Kidney (tissue), 14 donors: ENCODE data around the gene HNRNPA3. TPM values are rescaled to one million over a fixed set of nuclear protein-coding genes. Genes with fewer than 3 reads are reported as not detected.
A peak's percentile ranks its signal among the peaks of the same experiment; 100 is the strongest.
"Not testable (repeated sequence)": the region's sequence is repeated elsewhere in the genome, so short reads cannot be mapped to it uniquely, and the experiment has no call there.

ENCODE experiments used
- DNase-seq, 5 donors: peaks; one replicate each; pipeline ENCODE4 v3.0.0-alpha.2; 2013 to 2020
- FAIRE-seq: peaks from 2 replicates; lab custom pipeline; 2012; peaks lifted over from hg19 to GRCh38; lab: Jason Lieb, UNC
- H3K27ac ChIP-seq, 2 donors: one replicate each; pipeline ENCODE4 v1.7.0; 2013; ENCODE audit warnings: low read depth in 2 of 2, low read length in 2 of 2, inconsistent platforms in 1 of 2
- H3K27me3 ChIP-seq: one replicate; pipeline ENCODE4 v1.7.1; 2013; ENCODE audit warnings: low read length, inconsistent platforms; ENCODE audit not compliant: control insufficient read depth, insufficient read depth
- H3K36me3 ChIP-seq, 3 donors: one replicate each; pipeline versions ENCODE4 v1.7.0 to v1.7.1; 2013; ENCODE audit warnings: low read length in 3 of 3, control low read depth in 1 of 3, inconsistent platforms in 1 of 3; ENCODE audit not compliant: insufficient read depth in 3 of 3, control insufficient read depth in 2 of 3
- H3K4me1 ChIP-seq, 3 donors: one replicate each; pipeline versions ENCODE4 v1.7.0 to v1.7.1; 2013; ENCODE audit warnings: low read length in 3 of 3, inconsistent platforms in 1 of 3, low read depth in 1 of 3; ENCODE audit not compliant: control insufficient read depth in 2 of 3, insufficient read depth in 2 of 3
- H3K4me3 ChIP-seq, 3 donors: one replicate each; pipeline versions ENCODE4 v1.7.0 to v1.8.1; 2013; ENCODE audit warnings: low read length in 3 of 3, control low read depth in 1 of 3, inconsistent platforms in 1 of 3
- H3K9ac ChIP-seq, 3 donors: one replicate each; pipeline versions ENCODE4 v1.7.0 to v1.7.1; 2013; ENCODE audit warnings: low read length in 3 of 3, control low read depth in 1 of 3, inconsistent platforms in 1 of 3
- H3K9me3 ChIP-seq, 3 donors: one replicate each; pipeline versions ENCODE4 v1.7.0 to v1.7.1; 2013; ENCODE audit warnings: low read length in 3 of 3, control low read depth in 1 of 3, inconsistent platforms in 1 of 3; ENCODE audit not compliant: control insufficient read depth in 2 of 3, insufficient read depth in 1 of 3
- intact Hi-C: fragments of 100-400 bp; cut with DNase I; formaldehyde crosslinking; loops from one replicate; pipeline ENCODE4 v1.11.1; 2022
- polyA plus RNA-seq: library from polyadenylated mRNA; stranded (reverse); fragments of 350-450 nt; fragmentation: Illumina TruSeq; extraction: RNeasy Lipid Tissue Mini Kit (QIAGEN cat#74804); gene quantifications from one replicate; pipeline ENCODE4 v1.2.3, GENCODE V29; 2014; ENCODE audit warnings: low read depth, low replicate concordance; ENCODE audit not compliant: insufficient read depth
- total RNA-seq: library from RNA; stranded (reverse); fragmentation: NEBNext Ultra II Directional; extraction: Animal tissue kit (Norgen Biotek cat#: 25700); gene quantifications from one replicate; pipeline ENCODE4 v1.2.1, GENCODE V29; 2021
- TF ChIP-seq, protein P1 (sequence below): IDR thresholded peaks from 3 replicates; pipeline ENCODE4 v1.5.1; 2012; ENCODE audit warnings: mild to moderate bottlenecking, moderate library complexity, borderline replicate concordance; ENCODE audit not compliant: insufficient read depth; ENCODE audit errors: extremely low read depth
- donor health status: control.
- donor health status: control.
- donor health status: control.
- donor health status: control.
- donor health status: control.
- donor health status: DM: yes; HTN: yes; CAD: no.
- donor health status: Normal renal cell carcinoma (clear cell type).

Gene HNRNPA3
- total and polyA plus RNA-seq, 2 donors from 2014 or later: 156 to 173 TPM

DNA sequence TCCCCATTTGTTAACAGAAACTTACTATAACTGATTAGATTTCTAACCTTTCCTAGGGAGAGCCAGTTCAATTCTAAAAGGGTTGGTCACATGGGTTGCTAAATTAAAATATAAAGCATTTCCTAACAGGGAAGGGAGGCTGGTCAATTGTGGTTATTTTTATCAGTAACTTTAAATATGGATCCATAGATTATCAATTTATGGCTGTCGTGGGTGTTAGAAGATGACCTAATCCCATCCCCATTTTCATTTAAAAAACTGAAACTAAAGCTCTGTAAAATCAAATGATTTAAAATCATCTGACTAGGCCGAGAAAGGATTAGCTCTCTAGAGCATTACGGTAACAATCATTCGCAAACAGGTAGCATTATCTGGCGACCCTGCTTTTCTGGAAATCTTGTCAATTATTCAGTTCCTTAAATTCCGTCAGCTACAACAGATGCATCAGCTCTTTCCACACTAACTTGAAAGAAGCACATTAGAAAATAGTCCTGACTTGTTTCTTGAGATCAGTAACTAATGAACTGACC lies 953 bp upstream of the HNRNPA3 start:
- Histone ChIP-seq H3K9ac (peak overlapping the region; percentile 83 to 99 (median 98)), H3K27ac (peak overlapping the region; percentile 99 to 100), H3K9me3 (no peaks in the 10 kb centered on the region), H3K27me3 (no peaks in the 10 kb centered on the region), H3K4me1 (peaks cover 0 to 8% (median 4%) of the 10 kb centered on the region in 3 donors), H3K4me3 (peak overlapping the region; percentile 66 to 86 (median 76)), H3K36me3 (peaks cover 5 to 14% (median 6%) of the 10 kb centered on the region in 3 donors)
- TF ChIP-seq, protein P1, sequence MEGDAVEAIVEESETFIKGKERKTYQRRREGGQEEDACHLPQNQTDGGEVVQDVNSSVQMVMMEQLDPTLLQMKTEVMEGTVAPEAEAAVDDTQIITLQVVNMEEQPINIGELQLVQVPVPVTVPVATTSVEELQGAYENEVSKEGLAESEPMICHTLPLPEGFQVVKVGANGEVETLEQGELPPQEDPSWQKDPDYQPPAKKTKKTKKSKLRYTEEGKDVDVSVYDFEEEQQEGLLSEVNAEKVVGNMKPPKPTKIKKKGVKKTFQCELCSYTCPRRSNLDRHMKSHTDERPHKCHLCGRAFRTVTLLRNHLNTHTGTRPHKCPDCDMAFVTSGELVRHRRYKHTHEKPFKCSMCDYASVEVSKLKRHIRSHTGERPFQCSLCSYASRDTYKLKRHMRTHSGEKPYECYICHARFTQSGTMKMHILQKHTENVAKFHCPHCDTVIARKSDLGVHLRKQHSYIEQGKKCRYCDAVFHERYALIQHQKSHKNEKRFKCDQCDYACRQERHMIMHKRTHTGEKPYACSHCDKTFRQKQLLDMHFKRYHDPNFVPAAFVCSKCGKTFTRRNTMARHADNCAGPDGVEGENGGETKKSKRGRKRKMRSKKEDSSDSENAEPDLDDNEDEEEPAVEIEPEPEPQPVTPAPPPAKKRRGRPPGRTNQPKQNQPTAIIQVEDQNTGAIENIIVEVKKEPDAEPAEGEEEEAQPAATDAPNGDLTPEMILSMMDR: no peak
- no peak for FAIRE-seq
- DNase-seq: no peak
- intact Hi-C loops: no loop called here

DNA sequence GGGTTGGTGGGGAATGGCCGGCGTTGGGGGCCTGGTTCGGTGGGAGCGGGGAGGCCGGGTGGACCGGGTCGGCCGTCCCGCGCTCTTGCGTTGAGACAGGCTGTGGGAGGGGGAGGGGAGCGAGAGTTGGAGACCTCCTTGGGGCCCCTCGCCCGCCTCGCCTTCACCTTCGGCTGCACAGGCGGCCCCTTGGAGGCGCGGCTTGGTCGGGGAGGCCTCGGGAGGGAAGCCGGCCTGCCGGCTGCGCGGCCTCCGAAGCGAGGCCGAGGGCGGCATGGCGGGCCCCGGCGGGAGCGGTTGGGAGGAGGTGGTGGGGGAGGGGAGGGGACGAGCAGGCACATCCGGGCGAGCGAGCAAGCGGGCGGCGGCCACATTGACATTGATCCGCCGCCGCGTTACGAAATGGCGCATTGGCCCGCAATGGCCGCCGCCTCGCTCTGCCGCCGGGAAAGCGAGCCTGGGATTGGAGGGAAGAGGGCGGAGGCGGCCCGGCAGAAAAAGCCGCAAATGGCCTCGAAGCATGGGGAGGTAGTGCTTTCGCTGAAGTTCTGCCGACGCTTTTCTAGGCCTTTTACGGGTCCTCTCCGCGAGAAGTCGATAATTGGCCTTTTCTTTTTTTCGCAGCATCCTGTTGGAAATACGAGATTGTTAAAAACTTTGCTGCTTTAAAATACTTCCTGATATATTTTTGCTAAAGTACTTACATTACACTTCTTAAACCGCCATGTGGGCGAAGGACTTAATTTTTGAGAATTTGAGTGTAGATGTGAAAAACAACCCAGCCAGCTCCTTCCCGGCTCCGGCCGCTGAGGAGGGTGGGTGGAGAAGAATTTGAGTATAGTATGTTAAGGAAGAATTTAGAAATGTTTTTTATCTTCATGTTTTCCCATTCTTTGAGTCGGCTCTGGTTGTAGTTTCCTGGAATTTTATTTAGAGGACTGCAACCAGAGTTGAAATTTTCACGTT lies 580 bp downstream of the HNRNPA3 start:
- Histone ChIP-seq H3K4me3 (peak overlapping the region; percentile 84 to 96 (median 85)), H3K9me3 (no peaks in the 10 kb centered on the region), H3K4me1 (peaks cover 0 to 8% (median 4%) of the 10 kb centered on the region in 3 donors), H3K27me3 (no peaks in the 10 kb centered on the region), H3K36me3 (peaks cover 8 to 29% (median 9%) of the 10 kb centered on the region in 3 donors), H3K9ac (peak overlapping the region; percentile 37 to 92 (median 85)), H3K27ac (peak overlapping the region; percentile 100)
- intact Hi-C loops: no loop called here
- DNase-seq (peak; percentile 92 to 98 (median 94)), FAIRE-seq (no peak)
- TF ChIP-seq, protein P1: no peak

GRCh38 chr2:177217247-177217843 lies 4.8 kb downstream of the HNRNPA3 start:
- no peak for DNase-seq
- intact Hi-C loops: no loop called here
- H3K27me3 ChIP-seq: no peaks in the 10 kb centered on the region
- H3K9me3 ChIP-seq: no peaks in the 10 kb centered on the region
- no peak overlapping the region for H3K27ac ChIP-seq
- H3K4me3 ChIP-seq: no peak overlapping the region
- no peak overlapping the region for H3K9ac ChIP-seq
- FAIRE-seq: no peak
- H3K36me3 ChIP-seq: peaks cover 22 to 64% (median 30%) of the 10 kb centered on the region in 3 donors
- TF ChIP-seq, protein P1: no peak
- H3K4me1 ChIP-seq: peaks cover 0 to 4% (median 0%) of the 10 kb centered on the region in 3 donors

DNA sequence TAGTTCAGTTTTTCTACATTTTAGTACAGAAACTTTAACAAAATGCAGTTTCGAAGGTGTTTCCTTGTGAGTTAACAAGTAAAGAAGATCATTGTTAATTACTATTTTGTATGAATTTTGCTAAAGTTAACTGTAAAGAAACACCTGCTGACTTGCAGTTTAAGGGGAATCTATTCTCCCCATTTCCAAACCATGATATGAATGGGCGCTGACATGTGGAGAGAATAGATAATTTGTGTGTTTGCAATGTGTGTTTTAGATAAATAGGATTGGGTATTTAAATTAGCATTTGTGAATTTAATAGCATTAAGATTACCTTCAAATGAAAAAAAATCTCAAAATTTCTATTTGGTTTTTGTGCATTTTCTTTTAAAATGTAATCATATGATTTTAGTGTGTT lies 7.2 kb downstream of the HNRNPA3 start:
- H3K36me3 ChIP-seq: peaks cover 26 to 74% (median 36%) of the 10 kb centered on the region in 3 donors
- H3K9me3 ChIP-seq, H3K9ac ChIP-seq, intact Hi-C loops, H3K4me1 ChIP-seq, H3K27ac ChIP-seq, H3K27me3 ChIP-seq, FAIRE-seq, H3K4me3 ChIP-seq, DNase-seq: not testable (repeated sequence)
